Nephron (organoid): Measurements from ENCODE around the gene CACNA1H.

Source experiments
- H3K27ac Mint-ChIP-seq, 3 experiments: 2 replicates each; pipeline ENCODE4 v1.8.0; 2020; ENCODE audit warnings: mixed read lengths in 3 of 3, mild to moderate bottlenecking in 2 of 3, moderate library complexity in 1 of 3
- H3K27me3 Mint-ChIP-seq: 2 replicates; pipeline ENCODE4 v1.8.0; 2021; ENCODE audit warnings: low read depth, mild to moderate bottlenecking, moderate library complexity, mixed read lengths
- H3K36me3 Mint-ChIP-seq: 2 replicates; pipeline ENCODE4 v1.8.0; 2020; ENCODE audit warnings: low read depth, mixed read lengths
- H3K4me1 Mint-ChIP-seq: 2 replicates; pipeline ENCODE4 v1.8.0; 2020; ENCODE audit warnings: mixed read lengths
- H3K4me3 Mint-ChIP-seq, 3 experiments: 2 replicates each; pipeline ENCODE4 v1.8.0; 2020; ENCODE audit warnings: mild to moderate bottlenecking in 3 of 3, mixed read lengths in 3 of 3, moderate library complexity in 2 of 3
- H3K9me3 Mint-ChIP-seq: 2 replicates; pipeline ENCODE4 v1.8.0; 2020; ENCODE audit warnings: mixed read lengths
- CTCF ChIP-seq, 3 experiments: fragments of 200-600 bp; sonication (generic); IDR thresholded peaks; one replicate each; pipeline ENCODE4 v1.5.0; 2021; ENCODE audit warnings: antibody characterized with exemption in 3 of 3; ENCODE audit not compliant: unreplicated experiment in 3 of 3

CACNA1H gene

DNA sequence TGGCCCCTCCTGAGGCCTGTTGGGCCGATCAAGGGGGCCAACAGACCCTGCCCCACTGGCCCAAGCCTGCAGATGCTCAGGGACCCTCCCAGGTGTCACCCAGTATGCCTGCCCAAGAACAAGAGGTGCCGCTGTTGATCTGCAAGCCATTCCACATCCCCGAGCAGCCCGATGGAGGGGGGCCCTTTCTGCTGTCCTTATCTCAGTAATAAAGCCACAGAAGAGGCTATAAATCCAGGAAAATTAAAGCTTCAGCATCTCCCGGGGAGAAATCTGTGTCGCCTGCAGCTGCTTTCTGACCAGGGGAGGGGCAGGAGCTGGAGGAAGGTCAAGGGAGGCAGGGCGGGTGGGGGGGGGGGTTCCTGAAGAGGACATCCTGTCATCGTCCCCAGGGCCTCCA lies 11.7 kb upstream of the CACNA1H start:
- Mint-ChIP-seq H3K4me3 (no peak overlapping the region), H3K36me3 (no peaks in the 10 kb centered on the region), H3K27me3 (peaks cover 45% of the 10 kb centered on the region), H3K27ac (no peak overlapping the region), H3K9me3 (no peaks in the 10 kb centered on the region), H3K4me1 (peaks cover 12% of the 10 kb centered on the region)
- TF ChIP-seq CTCF (IDR thresholded peaks at IDR 0.05; ENCODE audit: unreplicated experiment in 3 of 3) = no peak

DNA sequence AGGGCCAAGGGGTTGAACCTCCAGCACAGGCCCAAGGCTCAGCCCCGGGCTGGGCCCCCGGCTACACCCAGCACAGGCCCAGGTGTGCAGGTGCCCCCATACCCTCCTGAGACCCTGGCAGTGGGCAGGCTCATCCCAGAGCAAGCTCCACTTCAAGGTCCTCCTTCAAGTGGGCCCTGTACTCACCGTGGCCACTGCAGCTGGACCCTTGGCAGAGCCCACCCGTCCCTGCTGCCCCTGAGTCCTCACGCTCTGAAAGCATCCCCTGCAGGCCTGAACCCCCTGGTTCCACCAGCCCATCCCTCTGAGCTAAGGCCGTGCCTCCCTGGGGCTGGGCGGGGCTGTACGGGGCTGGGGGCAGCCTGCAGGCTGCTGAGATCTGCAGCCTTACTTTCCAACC lies 11.2 kb upstream of the CACNA1H start:
- no peaks in the 10 kb centered on the region for H3K9me3 Mint-ChIP-seq
- peaks cover 12% of the 10 kb centered on the region for H3K4me1 Mint-ChIP-seq
- no peak overlapping the region for H3K27ac Mint-ChIP-seq
- no peak for TF ChIP-seq CTCF (IDR thresholded peaks at IDR 0.05; ENCODE audit: unreplicated experiment in 3 of 3)
- H3K36me3 Mint-ChIP-seq = no peaks in the 10 kb centered on the region
- H3K27me3 Mint-ChIP-seq = peaks cover 43% of the 10 kb centered on the region
- H3K4me3 Mint-ChIP-seq = no peak overlapping the region

DNA sequence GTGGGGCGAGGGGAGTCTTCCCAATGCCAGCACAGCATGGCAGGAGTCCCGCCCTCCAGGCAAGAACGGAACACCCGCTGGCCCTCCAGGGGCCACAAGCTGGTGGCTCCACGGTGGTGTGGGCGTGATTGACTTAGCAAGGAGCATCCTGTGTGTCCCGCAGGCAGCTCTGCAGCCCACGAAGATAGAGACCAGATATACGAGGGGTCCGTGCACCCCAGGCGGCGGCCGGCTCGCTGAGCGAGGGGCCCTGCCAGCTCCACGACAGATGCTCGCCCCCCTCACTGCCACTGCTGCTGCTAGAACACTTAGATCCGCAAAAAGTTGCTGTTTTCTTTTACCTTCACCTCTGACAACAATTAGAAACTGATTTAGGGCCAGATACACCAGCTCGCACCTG lies 10.0 kb upstream of the CACNA1H start:
- Mint-ChIP-seq H3K27me3 (peaks cover 42% of the 10 kb centered on the region), H3K9me3 (no peaks in the 10 kb centered on the region), H3K36me3 (no peaks in the 10 kb centered on the region), H3K4me1 (peaks cover 17% of the 10 kb centered on the region), H3K27ac (no peak overlapping the region), H3K4me3 (no peak overlapping the region)
- TF ChIP-seq CTCF (IDR thresholded peaks at IDR 0.05; ENCODE audit: unreplicated experiment in 3 of 3) = no peak

GRCh38 chr16:1143761-1144450 lies 9.0 kb upstream of the CACNA1H start:
- Mint-ChIP-seq H3K4me1 (peaks cover 17% of the 10 kb centered on the region), H3K36me3 (no peaks in the 10 kb centered on the region), H3K27me3 (peaks cover 41% of the 10 kb centered on the region), H3K27ac (peak overlapping the region in 1 of 3 experiments; percentile 45), H3K4me3 (no peak overlapping the region), H3K9me3 (no peaks in the 10 kb centered on the region)
- no peak for TF ChIP-seq CTCF (IDR thresholded peaks at IDR 0.05; ENCODE audit: unreplicated experiment in 3 of 3)

GRCh38 chr16:1144476-1145382 lies 8.2 kb upstream of the CACNA1H start:
- Mint-ChIP-seq H3K27me3 (peaks cover 38% of the 10 kb centered on the region), H3K36me3 (no peaks in the 10 kb centered on the region), H3K4me1 (peaks cover 22% of the 10 kb centered on the region), H3K4me3 (no peak overlapping the region), H3K9me3 (no peaks in the 10 kb centered on the region), H3K27ac (no peak overlapping the region)
- no peak for TF ChIP-seq CTCF (IDR thresholded peaks at IDR 0.05; ENCODE audit: unreplicated experiment in 3 of 3)
